HL-60 (cell line): ENCODE results near the gene RBM38.

Experiments
- POLR2AphosphoS5 ChIP-seq: IDR thresholded peaks from 2 replicates; pipeline ENCODE4 v1.6.1; 2012; ENCODE audit warnings: low read depth
- TF ChIP-seq, protein P1 (sequence below): IDR thresholded peaks from one replicate; pipeline ENCODE4 v1.5.1; 2011; ENCODE audit warnings: low read length, control low read depth, inconsistent platforms; ENCODE audit not compliant: insufficient read depth

- TF ChIP-seq, protein P1, sequence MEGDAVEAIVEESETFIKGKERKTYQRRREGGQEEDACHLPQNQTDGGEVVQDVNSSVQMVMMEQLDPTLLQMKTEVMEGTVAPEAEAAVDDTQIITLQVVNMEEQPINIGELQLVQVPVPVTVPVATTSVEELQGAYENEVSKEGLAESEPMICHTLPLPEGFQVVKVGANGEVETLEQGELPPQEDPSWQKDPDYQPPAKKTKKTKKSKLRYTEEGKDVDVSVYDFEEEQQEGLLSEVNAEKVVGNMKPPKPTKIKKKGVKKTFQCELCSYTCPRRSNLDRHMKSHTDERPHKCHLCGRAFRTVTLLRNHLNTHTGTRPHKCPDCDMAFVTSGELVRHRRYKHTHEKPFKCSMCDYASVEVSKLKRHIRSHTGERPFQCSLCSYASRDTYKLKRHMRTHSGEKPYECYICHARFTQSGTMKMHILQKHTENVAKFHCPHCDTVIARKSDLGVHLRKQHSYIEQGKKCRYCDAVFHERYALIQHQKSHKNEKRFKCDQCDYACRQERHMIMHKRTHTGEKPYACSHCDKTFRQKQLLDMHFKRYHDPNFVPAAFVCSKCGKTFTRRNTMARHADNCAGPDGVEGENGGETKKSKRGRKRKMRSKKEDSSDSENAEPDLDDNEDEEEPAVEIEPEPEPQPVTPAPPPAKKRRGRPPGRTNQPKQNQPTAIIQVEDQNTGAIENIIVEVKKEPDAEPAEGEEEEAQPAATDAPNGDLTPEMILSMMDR, result no peak
- TF ChIP-seq POLR2AphosphoS5, result no peak
Measured at GRCh38 chr20:57408131-57408530, 16.9 kb downstream of the RBM38 start.
